Right lobe of liver (tissue), 6 donors: Measurements from ENCODE around the gene HACD2. TPM values are rescaled to one million over a fixed set of nuclear protein-coding genes. Genes with fewer than 3 reads are reported as not detected.

ENCODE experiments used
- ATAC-seq, 4 donors: fragments of 200-7000 bp; cut with Tn5 transposase; one replicate each; pipeline ENCODE4 v1.9.1; 2020; ENCODE audit warnings: mild to moderate bottlenecking in 4 of 4, moderate library complexity in 4 of 4
- DNase-seq, 3 donors: peaks; one replicate each; pipeline ENCODE4 v3.0.0-alpha.2; 2020
- H3K27ac ChIP-seq, 3 donors: fragments of 200-600 bp; one replicate each; pipeline ENCODE4 v1.8.0; 2022
- H3K27me3 ChIP-seq, 2 donors: fragments of 200-600 bp; one replicate each; pipeline ENCODE4 v1.8.0; 2022
- H3K36me3 ChIP-seq, 4 donors: fragments of 200-600 bp; sonication (generic) in 1 of 4; one replicate each; pipeline versions ENCODE4 v1.5.1 to v1.8.0; 2017 to 2022; ENCODE audit warnings: control low read depth in 1 of 4
- H3K4me1 ChIP-seq, 4 donors: fragments of 200-600 bp; sonication (generic) in 1 of 4; one replicate each; pipeline versions ENCODE4 v1.5.1 to v1.8.0; 2017 to 2022; ENCODE audit warnings: control low read depth in 1 of 4
- H3K4me3 ChIP-seq, 3 donors: fragments of 200-600 bp; one replicate each; pipeline ENCODE4 v1.8.0; 2022
- H3K9me3 ChIP-seq, 4 donors: fragments of 200-600 bp; sonication (generic) in 1 of 4; one replicate each; pipeline versions ENCODE4 v1.5.1 to v1.8.0; 2017 to 2022; ENCODE audit warnings: control low read depth in 1 of 4
- POLR2A ChIP-seq: fragments of 450-650 bp; IDR thresholded peaks from one replicate; pipeline ENCODE4 v1.6.1; 2017; ENCODE audit warnings: antibody characterized with exemption, mild to moderate bottlenecking
- WGBS: methylation state at CpG from one replicate; pipeline ENCODE4 v1.1.6; 2018; ENCODE audit warnings: low coverage, low lambda C conversion rate; ENCODE audit not compliant: insufficient coverage; ENCODE audit errors: missing lambda C conversion rate; 5-methylcytosine and 5-hydroxymethylcytosine counted together
- intact Hi-C, 2 donors: fragments of 100-400 bp; cut with DNase I; formaldehyde crosslinking; loops; one replicate each; pipeline versions ENCODE4 v1.11.2 to v1.14.1; 2022
- total RNA-seq, 6 experiments: library from RNA; depleted of rRNA in 2 of 6; stranded (reverse); fragments of >200 nt in 2 of 6; fragmentation: NEBNext Ultra II Directional in 3 of 6; extraction: Animal tissue kit (Norgen Biotek cat#: 25700) in 3 of 6; gene quantifications; one replicate each; pipeline versions ENCODE4 v1.1.0 to v1.2.4, GENCODE V29; 2016 to 2023
- TF ChIP-seq, protein P1 (sequence below), 4 donors: fragments of 200-600 bp in 3 of 4; fragments of 450-650 bp in 1 of 4; IDR thresholded peaks; one replicate each; pipeline versions ENCODE4 v1.5.1 to v1.8.0; 2016 to 2022; ENCODE audit warnings: antibody characterized with exemption in 4 of 4, mild to moderate bottlenecking in 2 of 4
- donor health status: DM: no; HTN: yes; CAD: no.
- donor health status: DM: no; HTN: no; CAD: no.
- donor health status: DM: no; HTN: no; CAD: no.
- donor health status: DM: no; HTN: yes; CAD: no.
- donor health status: DM: no; HTN: yes; CAD: no.

Gene HACD2
- total RNA-seq, 6 experiments from 2014 or later: 23.0 to 39.8 (median 27.2) TPM

DNA sequence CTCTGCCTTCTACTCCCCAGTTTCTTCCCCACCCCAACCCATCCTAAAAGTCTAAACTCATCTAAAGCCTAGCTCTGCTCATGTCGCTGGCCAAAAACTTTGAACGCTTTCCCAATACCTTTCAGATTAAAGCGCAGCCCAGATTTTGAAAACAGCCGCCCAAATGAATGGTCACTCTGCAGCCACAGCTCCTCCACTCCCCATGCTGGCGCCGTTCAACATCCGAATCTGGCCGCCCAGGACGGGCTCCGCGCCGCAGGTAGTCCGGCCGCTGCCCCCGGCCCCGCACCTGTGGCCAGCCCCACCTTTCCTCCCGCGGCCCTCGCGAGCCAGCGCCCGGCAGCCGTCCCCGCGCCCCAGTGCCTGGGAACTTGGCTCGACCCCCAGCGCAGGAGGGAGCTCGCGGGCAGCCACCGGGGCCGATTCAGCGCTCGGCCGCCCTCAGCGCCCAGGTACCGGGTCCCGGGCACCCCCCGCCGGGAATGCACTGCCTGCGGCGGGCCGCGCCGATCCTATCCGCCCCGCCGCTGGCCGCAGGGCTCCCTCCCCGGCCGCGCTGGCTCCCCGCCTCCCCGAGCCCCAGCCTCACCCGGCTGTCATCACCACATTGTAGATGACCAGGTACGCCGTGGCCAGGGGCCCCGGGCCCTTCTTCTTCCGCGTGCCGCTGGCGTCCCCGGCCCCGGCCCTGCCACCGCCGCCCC lies 417 bp downstream of the HACD2 start:
- Histone ChIP-seq H3K27ac (peak overlapping the region; percentile 89 to 93 (median 91)), H3K27me3 (no peaks in the 10 kb centered on the region), H3K36me3 (peaks cover 0 to 17% (median 0%) of the 10 kb centered on the region in 4 donors), H3K4me3 (peak overlapping the region; percentile 81 to 94 (median 91)), H3K4me1 (peaks cover 0 to 25% (median 6%) of the 10 kb centered on the region in 4 donors), H3K9me3 (no peaks in the 10 kb centered on the region)
- no peak for TF ChIP-seq POLR2A
- TF ChIP-seq, protein P1, sequence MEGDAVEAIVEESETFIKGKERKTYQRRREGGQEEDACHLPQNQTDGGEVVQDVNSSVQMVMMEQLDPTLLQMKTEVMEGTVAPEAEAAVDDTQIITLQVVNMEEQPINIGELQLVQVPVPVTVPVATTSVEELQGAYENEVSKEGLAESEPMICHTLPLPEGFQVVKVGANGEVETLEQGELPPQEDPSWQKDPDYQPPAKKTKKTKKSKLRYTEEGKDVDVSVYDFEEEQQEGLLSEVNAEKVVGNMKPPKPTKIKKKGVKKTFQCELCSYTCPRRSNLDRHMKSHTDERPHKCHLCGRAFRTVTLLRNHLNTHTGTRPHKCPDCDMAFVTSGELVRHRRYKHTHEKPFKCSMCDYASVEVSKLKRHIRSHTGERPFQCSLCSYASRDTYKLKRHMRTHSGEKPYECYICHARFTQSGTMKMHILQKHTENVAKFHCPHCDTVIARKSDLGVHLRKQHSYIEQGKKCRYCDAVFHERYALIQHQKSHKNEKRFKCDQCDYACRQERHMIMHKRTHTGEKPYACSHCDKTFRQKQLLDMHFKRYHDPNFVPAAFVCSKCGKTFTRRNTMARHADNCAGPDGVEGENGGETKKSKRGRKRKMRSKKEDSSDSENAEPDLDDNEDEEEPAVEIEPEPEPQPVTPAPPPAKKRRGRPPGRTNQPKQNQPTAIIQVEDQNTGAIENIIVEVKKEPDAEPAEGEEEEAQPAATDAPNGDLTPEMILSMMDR (IDR thresholded peaks at IDR 0.05): peak; percentile 2 to 44 (median 25)
- ATAC-seq: peak; percentile 31 to 65 (median 56)
- under 1% methylated on average over 24 of the region's 65 CpGs for WGBS
- peak; percentile 77 to 81 (median 80) for DNase-seq
- intact Hi-C loops: no loop called here

GRCh38 chr3:123583561-123583960 lies 1.3 kb downstream of the HACD2 start:
- peaks cover 0 to 17% (median 0%) of the 10 kb centered on the region in 4 donors for H3K36me3 ChIP-seq
- DNase-seq (no peak), ATAC-seq (no peak)
- intact Hi-C loops: no loop called here
- no peak overlapping the region for H3K27ac ChIP-seq
- peaks cover 0 to 25% (median 6%) of the 10 kb centered on the region in 4 donors for H3K4me1 ChIP-seq
- H3K4me3 ChIP-seq: no peak overlapping the region
- H3K27me3 ChIP-seq: no peaks in the 10 kb centered on the region
- H3K9me3 ChIP-seq: no peaks in the 10 kb centered on the region
- 31% methylated on average over 3 of the region's 3 CpGs for WGBS
- TF ChIP-seq POLR2A: no peak
- TF ChIP-seq, protein P1 (IDR thresholded peaks at IDR 0.05): no peak

GRCh38 chr3:123582315-123582714 lies 2.5 kb downstream of the HACD2 start:
- intact Hi-C loops: no loop called here
- no peak overlapping the region for H3K4me3 ChIP-seq

GRCh38 chr3:123576122-123576521 lies 8.7 kb downstream of the HACD2 start:
- no peak for TF ChIP-seq POLR2A
- TF ChIP-seq, protein P1 (IDR thresholded peaks at IDR 0.05): no peak
- Histone ChIP-seq H3K4me3 (no peak overlapping the region), H3K36me3 (peaks cover 0 to 14% (median 1%) of the 10 kb centered on the region in 4 donors), H3K27ac (no peak overlapping the region), H3K4me1 (peaks cover 0 to 2% (median 0%) of the 10 kb centered on the region in 4 donors), H3K27me3 (no peaks in the 10 kb centered on the region), H3K9me3 (no peaks in the 10 kb centered on the region)
- 75% methylated on average over 3 of the region's 3 CpGs for WGBS
- ATAC-seq: peak in 1 of 4 donors; percentile 47
- intact Hi-C loops: no loop called here
- no peak for DNase-seq

More at GRCh38 chr3:123582315-123582714, 2.5 kb downstream of the HACD2 start:
- Histone ChIP-seq H3K9me3 (no peaks in the 10 kb centered on the region), H3K4me1 (peaks cover 0 to 25% (median 6%) of the 10 kb centered on the region in 4 donors), H3K27me3 (no peaks in the 10 kb centered on the region), H3K36me3 (peaks cover 0 to 20% (median 0%) of the 10 kb centered on the region in 4 donors), H3K27ac (no peak overlapping the region)
- 24% methylated on average over 3 of the region's 3 CpGs for WGBS
- TF ChIP-seq, protein P1 (IDR thresholded peaks at IDR 0.05): no peak
- no peak for TF ChIP-seq POLR2A
- DNase-seq: peak in 1 of 3 donors; percentile 50
- peak in 1 of 4 donors; percentile 13 for ATAC-seq
